PFSK-1 (cell line): ENCODE measurements around the gene ZNF491.

Experiments used
- FOXP2 ChIP-seq: optimal IDR thresholded peaks from 2 replicates; pipeline ENCODE3; 2011; ENCODE audit warnings: borderline replicate concordance, control low read depth, inconsistent platforms; ENCODE audit not compliant: insufficient read depth; ENCODE audit errors: extremely low read length, extremely low read depth
- POLR2AphosphoS5 ChIP-seq: IDR thresholded peaks from 2 replicates; pipeline ENCODE4 v1.6.1; 2012; ENCODE audit warnings: low read depth, mild to moderate bottlenecking, control low read depth, low read length, moderate library complexity
- TAF1 ChIP-seq: IDR thresholded peaks from 2 replicates; pipeline ENCODE4 v1.6.1; 2012; ENCODE audit warnings: low read length, control low read depth, borderline replicate concordance; ENCODE audit not compliant: insufficient read depth
- TF ChIP-seq, protein P1 (sequence below), 2 experiments: IDR thresholded peaks; 2 replicates each; pipeline versions ENCODE4 v1.6.1 to v1.8.0; 2011 to 2012; ENCODE audit warnings: low read depth in 2 of 2, low read length in 2 of 2, control low read depth in 1 of 2, inconsistent platforms in 1 of 2, mild to moderate bottlenecking in 1 of 2, moderate library complexity in 1 of 2; ENCODE audit not compliant: insufficient read depth in 1 of 2

DNA sequence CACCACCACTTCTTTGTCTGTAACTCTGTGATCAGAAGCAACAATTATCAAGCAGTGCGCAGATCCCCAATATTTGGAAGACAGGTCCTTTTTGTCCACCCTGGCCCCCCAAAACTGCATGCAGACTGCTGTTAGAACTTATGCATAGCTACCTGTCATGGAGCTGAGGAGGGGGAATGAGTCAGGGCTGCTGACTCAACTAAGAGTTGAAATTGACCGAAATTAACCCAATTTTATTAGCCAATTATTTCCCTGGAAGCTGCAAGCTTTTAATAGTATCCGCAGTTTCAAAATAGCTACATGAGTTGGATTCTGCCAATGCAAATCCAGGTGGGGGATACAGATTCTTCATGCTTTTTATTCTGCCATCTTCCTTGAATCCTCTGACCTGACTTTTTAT, 14.0 kb upstream of the ZNF491 start:
- TF ChIP-seq POLR2AphosphoS5 (no peak), TAF1 (no peak), FOXP2 (no peak)
- TF ChIP-seq, protein P1, sequence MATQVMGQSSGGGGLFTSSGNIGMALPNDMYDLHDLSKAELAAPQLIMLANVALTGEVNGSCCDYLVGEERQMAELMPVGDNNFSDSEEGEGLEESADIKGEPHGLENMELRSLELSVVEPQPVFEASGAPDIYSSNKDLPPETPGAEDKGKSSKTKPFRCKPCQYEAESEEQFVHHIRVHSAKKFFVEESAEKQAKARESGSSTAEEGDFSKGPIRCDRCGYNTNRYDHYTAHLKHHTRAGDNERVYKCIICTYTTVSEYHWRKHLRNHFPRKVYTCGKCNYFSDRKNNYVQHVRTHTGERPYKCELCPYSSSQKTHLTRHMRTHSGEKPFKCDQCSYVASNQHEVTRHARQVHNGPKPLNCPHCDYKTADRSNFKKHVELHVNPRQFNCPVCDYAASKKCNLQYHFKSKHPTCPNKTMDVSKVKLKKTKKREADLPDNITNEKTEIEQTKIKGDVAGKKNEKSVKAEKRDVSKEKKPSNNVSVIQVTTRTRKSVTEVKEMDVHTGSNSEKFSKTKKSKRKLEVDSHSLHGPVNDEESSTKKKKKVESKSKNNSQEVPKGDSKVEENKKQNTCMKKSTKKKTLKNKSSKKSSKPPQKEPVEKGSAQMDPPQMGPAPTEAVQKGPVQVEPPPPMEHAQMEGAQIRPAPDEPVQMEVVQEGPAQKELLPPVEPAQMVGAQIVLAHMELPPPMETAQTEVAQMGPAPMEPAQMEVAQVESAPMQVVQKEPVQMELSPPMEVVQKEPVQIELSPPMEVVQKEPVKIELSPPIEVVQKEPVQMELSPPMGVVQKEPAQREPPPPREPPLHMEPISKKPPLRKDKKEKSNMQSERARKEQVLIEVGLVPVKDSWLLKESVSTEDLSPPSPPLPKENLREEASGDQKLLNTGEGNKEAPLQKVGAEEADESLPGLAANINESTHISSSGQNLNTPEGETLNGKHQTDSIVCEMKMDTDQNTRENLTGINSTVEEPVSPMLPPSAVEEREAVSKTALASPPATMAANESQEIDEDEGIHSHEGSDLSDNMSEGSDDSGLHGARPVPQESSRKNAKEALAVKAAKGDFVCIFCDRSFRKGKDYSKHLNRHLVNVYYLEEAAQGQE (IDR thresholded peaks at IDR 0.05; ENCODE audit: insufficient read depth in 1 of 2, low read depth in 2 of 2, low read length in 2 of 2), result no peak
